Esophagus squamous epithelium (tissue), 4 donors: ENCODE data around the gene SOSTDC1.

Experiments
- CTCF ChIP-seq, 6 experiments: fragments of 450-650 bp in 4 of 6; fragments of 200-600 bp in 2 of 6; sonication (generic) in 2 of 6; IDR thresholded peaks; one replicate each; pipeline ENCODE4 v1.5.1; 2016 to 2019; ENCODE audit warnings: antibody characterized with exemption in 6 of 6, mild to moderate bottlenecking in 4 of 6, moderate library complexity in 4 of 6
- POLR2A ChIP-seq, 4 donors: fragments of 450-650 bp; IDR thresholded peaks; one replicate each; pipeline ENCODE4 v1.6.1; 2017; ENCODE audit warnings: antibody characterized with exemption in 4 of 4, mild to moderate bottlenecking in 4 of 4, moderate library complexity in 3 of 4

GRCh38 chr7:16432425-16432731 is 33.2 kb downstream of the SOSTDC1 start:
- TF ChIP-seq CTCF (IDR thresholded peaks at IDR 0.05), result peak in 1 of 6 experiments; percentile 8
- no peak for TF ChIP-seq POLR2A (IDR thresholded peaks at IDR 0.05)
